Measurements from ENCODE around the gene TBC1D8.

Gene TBC1D8

DNA sequence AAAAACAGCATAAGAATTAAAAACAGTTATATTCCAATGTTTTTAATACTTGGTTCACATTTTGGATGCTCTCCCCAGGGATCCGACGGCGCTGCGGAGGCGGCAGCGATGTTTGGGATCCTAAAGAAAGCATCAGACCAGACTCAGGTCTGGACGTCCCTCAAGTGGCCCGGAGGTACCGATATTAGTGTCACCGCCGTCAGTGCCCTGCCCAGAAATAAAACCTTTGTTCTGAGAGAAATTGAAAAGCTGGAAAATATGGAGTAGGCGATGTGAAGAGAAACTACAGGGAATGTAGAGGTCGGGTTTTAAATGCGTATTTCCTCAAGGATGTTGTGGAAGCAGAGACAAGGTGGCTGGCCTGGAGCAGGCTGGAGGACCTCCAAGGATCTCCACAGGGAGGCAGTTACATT, 683 bp upstream of the TBC1D8 start:
- Histone ChIP-seq H3K27me3 (ENCODE audit: control insufficient read depth, low read length) (peaks cover 55% of the 10 kb centered on the region), H3K4me1 (ENCODE audit: control insufficient read depth, low read length) (peaks cover 9% of the 10 kb centered on the region), H3K4me2 (ENCODE audit: low read length) (peak overlapping the region; percentile 68), H3K79me2 (ENCODE audit: control insufficient read depth, low read length) (no peaks in the 10 kb centered on the region), H3K9me3 (ENCODE audit: control insufficient read depth, insufficient read depth, low read length) (no peaks in the 10 kb centered on the region), H3K27ac (ENCODE audit: low read depth, low read length) (no peak overlapping the region), H3K4me3 (ENCODE audit: low read length) (peak overlapping the region; percentile 69), H3F3A (ENCODE audit: control insufficient read depth, insufficient read depth) (no peaks in the 10 kb centered on the region), H4K20me1 (ENCODE audit: control insufficient read depth, insufficient read depth, low read depth, low read length) (no peaks in the 10 kb centered on the region), H3K9me2 (replicated peaks; ENCODE audit: control insufficient read depth, low read length) (no peaks in the 10 kb centered on the region), H3K36me3 (ENCODE audit: control insufficient read depth, low read length) (no peaks in the 10 kb centered on the region)
- TF ChIP-seq, protein P1, sequence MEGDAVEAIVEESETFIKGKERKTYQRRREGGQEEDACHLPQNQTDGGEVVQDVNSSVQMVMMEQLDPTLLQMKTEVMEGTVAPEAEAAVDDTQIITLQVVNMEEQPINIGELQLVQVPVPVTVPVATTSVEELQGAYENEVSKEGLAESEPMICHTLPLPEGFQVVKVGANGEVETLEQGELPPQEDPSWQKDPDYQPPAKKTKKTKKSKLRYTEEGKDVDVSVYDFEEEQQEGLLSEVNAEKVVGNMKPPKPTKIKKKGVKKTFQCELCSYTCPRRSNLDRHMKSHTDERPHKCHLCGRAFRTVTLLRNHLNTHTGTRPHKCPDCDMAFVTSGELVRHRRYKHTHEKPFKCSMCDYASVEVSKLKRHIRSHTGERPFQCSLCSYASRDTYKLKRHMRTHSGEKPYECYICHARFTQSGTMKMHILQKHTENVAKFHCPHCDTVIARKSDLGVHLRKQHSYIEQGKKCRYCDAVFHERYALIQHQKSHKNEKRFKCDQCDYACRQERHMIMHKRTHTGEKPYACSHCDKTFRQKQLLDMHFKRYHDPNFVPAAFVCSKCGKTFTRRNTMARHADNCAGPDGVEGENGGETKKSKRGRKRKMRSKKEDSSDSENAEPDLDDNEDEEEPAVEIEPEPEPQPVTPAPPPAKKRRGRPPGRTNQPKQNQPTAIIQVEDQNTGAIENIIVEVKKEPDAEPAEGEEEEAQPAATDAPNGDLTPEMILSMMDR (IDR thresholded peaks at IDR 0.05; ENCODE audit: low read depth, low read length, poor library complexity, severe bottlenecking): no peak
- no peak for TF ChIP-seq EZH2phosphoT487 (IDR thresholded peaks at IDR 0.05; ENCODE audit: borderline replicate concordance, low read length)

DNA sequence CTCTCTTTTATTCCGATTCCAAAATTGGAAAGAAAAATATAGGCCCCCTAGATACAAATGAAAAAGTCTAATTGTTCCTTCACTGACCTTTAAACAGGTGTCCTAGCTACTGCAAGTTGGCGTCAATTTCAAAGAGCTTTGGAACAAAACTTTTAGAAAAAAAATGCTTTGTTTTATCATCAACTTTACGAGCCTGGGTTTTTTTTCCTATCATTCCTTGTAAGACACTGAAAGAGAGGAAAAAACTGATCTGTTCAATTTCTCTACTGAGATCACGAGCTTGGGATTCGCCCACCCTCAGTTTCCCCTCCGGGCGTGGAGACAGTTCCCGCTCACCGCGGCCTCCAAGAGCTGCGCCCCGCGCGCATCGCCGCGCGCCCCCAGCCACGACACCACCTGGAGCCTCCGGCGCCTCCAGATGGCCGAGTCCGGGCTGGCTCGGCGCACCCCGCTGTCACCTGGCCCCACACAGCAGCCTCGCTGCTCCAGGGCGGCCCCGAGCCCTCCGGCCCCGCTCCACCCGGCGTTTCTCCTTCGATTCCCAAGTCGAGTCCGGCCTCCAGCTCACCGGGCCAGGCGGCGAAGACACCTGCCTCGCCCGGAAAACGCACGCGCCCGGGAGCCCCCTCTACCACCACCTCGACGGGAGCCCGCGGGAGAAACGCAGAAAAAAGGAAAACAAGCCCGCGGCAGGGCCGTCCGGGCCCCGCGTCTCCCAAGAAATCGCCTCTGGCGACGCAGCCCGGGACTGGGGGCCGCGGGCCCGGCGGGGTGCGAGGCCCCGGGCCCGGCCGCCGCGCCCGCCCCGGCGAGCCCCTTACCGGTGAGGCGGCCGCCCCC, 656 bp downstream of the TBC1D8 start:
- peak overlapping the region; percentile 49; the same call in 1 of the 2 replicates for H3K4me2 ChIP-seq (ENCODE audit: low read length)
- H3K27me3 ChIP-seq (ENCODE audit: control insufficient read depth, low read length): peaks cover 59% of the 10 kb centered on the region
- no peaks in the 10 kb centered on the region for H3K79me2 ChIP-seq (ENCODE audit: control insufficient read depth, low read length)
- H3K4me1 ChIP-seq (ENCODE audit: control insufficient read depth, low read length): peaks cover 9% of the 10 kb centered on the region
- TF ChIP-seq EZH2phosphoT487 (IDR thresholded peaks at IDR 0.05; ENCODE audit: borderline replicate concordance, low read length): no peak
- TF ChIP-seq, protein P1 (IDR thresholded peaks at IDR 0.05; ENCODE audit: low read depth, low read length, poor library complexity, severe bottlenecking): no peak
- no peaks in the 10 kb centered on the region for H3K9me3 ChIP-seq (ENCODE audit: control insufficient read depth, insufficient read depth, low read length)
- H3F3A ChIP-seq (ENCODE audit: control insufficient read depth, insufficient read depth): no peaks in the 10 kb centered on the region
- no peaks in the 10 kb centered on the region for H3K36me3 ChIP-seq (ENCODE audit: control insufficient read depth, low read length)
- H3K27ac ChIP-seq (ENCODE audit: low read depth, low read length): no peak overlapping the region
- no peak overlapping the region; the same call in 1 of the 2 replicates for H3K4me3 ChIP-seq (ENCODE audit: low read length)
- no peaks in the 10 kb centered on the region for H3K9me2 ChIP-seq (replicated peaks; ENCODE audit: control insufficient read depth, low read length)
- no peaks in the 10 kb centered on the region for H4K20me1 ChIP-seq (ENCODE audit: control insufficient read depth, insufficient read depth, low read depth, low read length)

DNA sequence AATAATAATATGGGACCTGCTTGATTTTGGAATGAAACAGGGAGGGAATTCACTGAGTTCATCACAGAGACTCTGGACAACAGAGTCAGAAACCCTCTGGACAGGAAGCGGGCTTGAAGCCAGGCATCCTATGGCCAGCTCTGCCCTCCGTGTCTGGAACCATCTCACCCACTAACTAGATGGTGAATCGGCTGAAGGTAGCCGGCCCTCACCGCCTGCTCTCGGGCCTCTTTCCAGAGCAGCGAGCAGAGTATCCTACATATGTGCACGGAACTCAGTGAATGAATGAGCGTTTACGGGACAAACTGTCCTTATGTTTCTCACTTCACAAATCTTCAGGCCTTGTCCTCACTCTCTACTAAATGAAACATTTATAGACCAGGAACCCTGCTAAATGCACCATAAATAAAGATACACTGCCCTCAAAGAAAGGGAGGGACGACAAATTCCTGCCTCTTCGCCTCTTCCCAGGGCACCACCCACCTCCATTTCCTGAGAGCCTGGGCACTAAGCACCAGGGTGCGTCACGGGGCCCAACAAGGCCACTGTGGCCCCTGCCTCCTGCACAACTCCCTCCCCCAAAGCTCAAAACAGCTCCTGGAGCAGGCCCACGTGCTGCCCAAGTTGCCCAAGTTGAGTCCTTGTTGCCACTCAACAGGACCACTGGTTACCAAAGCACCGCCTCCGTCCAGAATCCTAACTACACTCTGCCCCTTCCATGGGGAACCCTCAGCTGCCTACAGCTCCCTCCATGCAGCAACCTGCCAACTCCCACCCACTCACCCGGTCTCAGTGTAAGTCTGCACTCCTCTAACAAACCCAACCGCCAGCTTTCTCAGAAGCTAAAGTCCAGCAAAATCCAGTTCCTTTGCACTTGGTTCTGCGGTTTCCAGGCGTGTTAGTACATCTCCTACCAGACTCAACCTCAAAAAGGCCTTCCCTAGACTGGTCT, 1.7 kb downstream of the TBC1D8 start:
- Histone ChIP-seq H3K4me2 (ENCODE audit: low read length) (no peak overlapping the region), H3K79me2 (ENCODE audit: control insufficient read depth, low read length) (no peaks in the 10 kb centered on the region), H3K9me3 (ENCODE audit: control insufficient read depth, insufficient read depth, low read length) (no peaks in the 10 kb centered on the region), H3K4me1 (ENCODE audit: control insufficient read depth, low read length) (peaks cover 9% of the 10 kb centered on the region), H3K27ac (ENCODE audit: low read depth, low read length) (no peak overlapping the region), H4K20me1 (ENCODE audit: control insufficient read depth, insufficient read depth, low read depth, low read length) (no peaks in the 10 kb centered on the region), H3K36me3 (ENCODE audit: control insufficient read depth, low read length) (no peaks in the 10 kb centered on the region), H3K27me3 (ENCODE audit: control insufficient read depth, low read length) (peaks cover 56% of the 10 kb centered on the region), H3K4me3 (ENCODE audit: low read length) (no peak overlapping the region), H3K9me2 (replicated peaks; ENCODE audit: control insufficient read depth, low read length) (no peaks in the 10 kb centered on the region), H3F3A (ENCODE audit: control insufficient read depth, insufficient read depth) (no peaks in the 10 kb centered on the region)
- TF ChIP-seq, protein P1 (IDR thresholded peaks at IDR 0.05; ENCODE audit: low read depth, low read length, poor library complexity, severe bottlenecking): no peak
- no peak for TF ChIP-seq EZH2phosphoT487 (IDR thresholded peaks at IDR 0.05; ENCODE audit: borderline replicate concordance, low read length)

Measured in DOHH2 (cell line).